ENCODE results near the gene GNAI3. TPM values are rescaled to one million over a fixed set of nuclear protein-coding genes. Genes with fewer than 3 reads are reported as not detected.

Gene GNAI3
- total RNA-seq, 4 donors from 2014 or later = 5.1 to 7.2 (median 6.0) TPM

GRCh38 chr1:109637446-109637845 is 89.0 kb downstream of the GNAI3 start:
- intact Hi-C loops (cut with DNase I) = loop anchor here (10.0 kb wide), 1 partner anchor 563 kb away; the partner anchor contains the start of gene TAF13
- WGBS, 2 donors = 88 to 96% methylated on average over 7 of the region's 7 CpGs
- no peak for DNase-seq
- no peaks in the 10 kb centered on the region for H3K9me3 ChIP-seq
- TF ChIP-seq CTCF (IDR thresholded peaks at IDR 0.05) (no peak), POLR2A (IDR thresholded peaks at IDR 0.05) (no peak)
- no peaks in the 10 kb centered on the region for H3K4me1 ChIP-seq
- H3K36me3 ChIP-seq = no peaks in the 10 kb centered on the region
- H3K4me3 ChIP-seq (replicated peaks in 1 of 3) = no peak overlapping the region
- no peaks in the 10 kb centered on the region for H3K27me3 ChIP-seq
- H3K27ac ChIP-seq = no peak overlapping the region

GRCh38 chr1:109639063-109639840 is 90.8 kb downstream of the GNAI3 start:
- Histone ChIP-seq H3K27ac (no peak overlapping the region), H3K27me3 (no peaks in the 10 kb centered on the region), H3K4me3 (replicated peaks in 1 of 3) (no peak overlapping the region), H3K4me1 (peaks cover 0 to 9% of the 10 kb centered on the region in 2 donors), H3K9me3 (no peaks in the 10 kb centered on the region), H3K36me3 (no peaks in the 10 kb centered on the region)
- no peak for TF ChIP-seq CTCF (IDR thresholded peaks at IDR 0.05)
- no peak for TF ChIP-seq POLR2A (IDR thresholded peaks at IDR 0.05)
- no peak for DNase-seq
- WGBS, 2 donors = 89 to 93% methylated on average over 6 to 9 of the region's 9 CpGs
- intact Hi-C loops (cut with DNase I) = loop anchor here (10.0 kb wide), 1 partner anchor 564 kb away; the partner anchor contains the start of gene TAF13

DNA sequence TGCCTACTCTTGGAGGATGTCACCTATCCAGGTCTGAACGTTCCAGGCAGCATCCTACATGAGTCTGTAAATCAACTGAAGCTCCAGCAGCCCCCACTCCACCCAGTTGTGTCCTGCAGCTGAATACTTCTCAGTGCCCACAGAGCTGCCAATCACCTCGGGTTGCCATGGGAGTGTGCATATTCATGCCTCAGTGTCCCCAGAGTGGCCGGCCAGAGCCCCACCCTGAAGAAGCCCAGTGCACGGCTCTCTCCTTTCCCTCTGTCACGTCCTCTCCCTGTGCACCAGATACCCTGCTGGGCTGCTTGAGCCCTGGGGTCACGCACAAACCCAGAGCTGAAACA is 91.4 kb downstream of the GNAI3 start:
- H3K36me3 ChIP-seq = no peaks in the 10 kb centered on the region
- DNase-seq = no peak
- H3K27me3 ChIP-seq = no peaks in the 10 kb centered on the region
- 33 to 47% methylated on average over 3 to 6 of the region's 6 CpGs for WGBS, 2 donors
- H3K4me3 ChIP-seq (replicated peaks in 1 of 3) = no peak overlapping the region
- no peaks in the 10 kb centered on the region for H3K9me3 ChIP-seq
- intact Hi-C loops (cut with DNase I) = loop anchor here (2.0 to 10.0 kb wide), 2 partner anchors 133 to 565 kb away; partner anchors contain the start of gene TAF13
- no peak for TF ChIP-seq POLR2A (IDR thresholded peaks at IDR 0.05)
- no peak for TF ChIP-seq CTCF (IDR thresholded peaks at IDR 0.05)
- H3K27ac ChIP-seq = no peak overlapping the region
- peaks cover 0 to 9% of the 10 kb centered on the region in 2 donors for H3K4me1 ChIP-seq

- TF ChIP-seq CTCF (IDR thresholded peaks at IDR 0.05) (peak; percentile 80 to 98 (median 85)), POLR2A (IDR thresholded peaks at IDR 0.05) (no peak)
- no peak overlapping the region for H3K27ac ChIP-seq
- WGBS, 2 donors = 57 to 71% methylated on average over 3 to 4 of the region's 5 CpGs
These were observed 92.0 kb downstream of the GNAI3 start for GRCh38 chr1:109640285-109640865.

More at GRCh38 chr1:109640285-109640865, 92.0 kb downstream of the GNAI3 start:
- Histone ChIP-seq H3K27me3 (no peaks in the 10 kb centered on the region), H3K4me3 (replicated peaks in 1 of 3) (no peak overlapping the region), H3K36me3 (no peaks in the 10 kb centered on the region), H3K4me1 (peaks cover 0 to 9% of the 10 kb centered on the region in 2 donors), H3K9me3 (no peaks in the 10 kb centered on the region)
- intact Hi-C loops (cut with DNase I) = loop anchor here (2.0 kb wide), 1 partner anchor 132 kb away; no protein-coding TSS in a partner anchor
- peak; percentile 83 to 89 for DNase-seq

Data from thyroid gland (tissue), 4 donors.